ENCODE data around the gene MACF1.
A peak's percentile ranks its signal among the peaks of the same experiment; 100 is the strongest.

Gene MACF1

DNA sequence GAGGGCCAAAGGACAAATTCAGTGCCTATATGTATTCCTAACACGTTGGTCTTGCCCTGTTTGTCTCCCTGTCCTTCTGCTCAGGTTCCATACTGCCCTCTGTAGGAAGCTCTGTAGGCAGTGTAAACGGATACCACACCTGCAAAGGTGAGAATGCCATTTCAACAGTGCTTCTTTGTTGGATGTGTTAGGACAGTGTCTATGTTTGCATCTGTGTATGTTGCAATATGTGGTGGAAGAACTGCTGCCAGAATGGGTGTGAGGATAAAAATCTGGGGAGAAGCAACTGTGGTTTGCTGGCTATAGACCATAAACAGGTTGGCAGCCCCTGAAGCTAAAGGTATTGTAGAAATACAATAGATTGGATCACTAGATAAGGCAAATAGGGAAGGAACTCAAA lies 173.9 kb downstream of the MACF1 start:
- no peak overlapping the region for H3K4me3 ChIP-seq (ENCODE audit: low read length)
- H3K27me3 ChIP-seq (ENCODE audit: insufficient read depth, low read length): no peaks in the 10 kb centered on the region
- H3K9me3 ChIP-seq (ENCODE audit: insufficient read depth, low read depth, low read length): no peaks in the 10 kb centered on the region
- no peak overlapping the region for H3K27ac ChIP-seq (ENCODE audit: low read length)
- no peaks in the 10 kb centered on the region for H3K4me1 ChIP-seq (ENCODE audit: insufficient read depth, low read length)
- no peak overlapping the region for H3K9ac ChIP-seq (ENCODE audit: low read depth, low read length)
- H3K36me3 ChIP-seq (ENCODE audit: insufficient read depth, low read depth, low read length): peaks cover 66% of the 10 kb centered on the region

DNA sequence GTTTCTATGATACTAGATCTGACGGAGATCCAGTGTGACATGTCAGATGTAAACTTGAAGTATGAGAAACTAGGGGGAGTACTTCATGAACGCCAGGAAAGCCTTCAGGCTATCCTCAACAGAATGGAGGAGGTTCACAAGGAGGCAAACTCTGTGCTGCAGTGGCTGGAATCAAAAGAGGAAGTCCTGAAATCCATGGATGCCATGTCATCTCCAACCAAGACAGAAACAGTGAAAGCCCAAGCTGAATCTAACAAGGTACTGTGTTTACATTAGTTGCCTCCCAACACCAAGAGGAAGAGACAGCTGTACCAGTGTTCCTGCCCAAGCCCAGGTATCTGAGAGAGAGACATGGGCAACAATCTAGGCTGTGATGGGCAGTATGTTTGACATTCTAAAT lies 174.7 kb downstream of the MACF1 start:
- Histone ChIP-seq H3K9me3 (ENCODE audit: insufficient read depth, low read depth, low read length) (no peaks in the 10 kb centered on the region), H3K4me1 (ENCODE audit: insufficient read depth, low read length) (no peaks in the 10 kb centered on the region), H3K36me3 (ENCODE audit: insufficient read depth, low read depth, low read length) (peaks cover 64% of the 10 kb centered on the region), H3K27me3 (ENCODE audit: insufficient read depth, low read length) (no peaks in the 10 kb centered on the region), H3K4me3 (ENCODE audit: low read length) (no peak overlapping the region), H3K9ac (ENCODE audit: low read depth, low read length) (no peak overlapping the region), H3K27ac (ENCODE audit: low read length) (no peak overlapping the region)

GRCh38 chr1:39380036-39380435 lies 175.5 kb downstream of the MACF1 start:
- Histone ChIP-seq H3K27ac (ENCODE audit: low read length) (no peak overlapping the region), H3K4me1 (ENCODE audit: insufficient read depth, low read length) (no peaks in the 10 kb centered on the region), H3K36me3 (ENCODE audit: insufficient read depth, low read depth, low read length) (peaks cover 68% of the 10 kb centered on the region), H3K27me3 (ENCODE audit: insufficient read depth, low read length) (no peaks in the 10 kb centered on the region), H3K9me3 (ENCODE audit: insufficient read depth, low read depth, low read length) (no peaks in the 10 kb centered on the region), H3K4me3 (ENCODE audit: low read length) (no peak overlapping the region), H3K9ac (ENCODE audit: low read depth, low read length) (no peak overlapping the region)

GRCh38 chr1:39381839-39382238 lies 177.3 kb downstream of the MACF1 start:
- Histone ChIP-seq H3K9ac (ENCODE audit: low read depth, low read length) (no peak overlapping the region), H3K9me3 (ENCODE audit: insufficient read depth, low read depth, low read length) (no peaks in the 10 kb centered on the region), H3K27ac (ENCODE audit: low read length) (no peak overlapping the region), H3K27me3 (ENCODE audit: insufficient read depth, low read length) (no peaks in the 10 kb centered on the region), H3K4me3 (ENCODE audit: low read length) (no peak overlapping the region), H3K36me3 (ENCODE audit: insufficient read depth, low read depth, low read length) (peaks cover 76% of the 10 kb centered on the region), H3K4me1 (ENCODE audit: insufficient read depth, low read length) (no peaks in the 10 kb centered on the region)

DNA sequence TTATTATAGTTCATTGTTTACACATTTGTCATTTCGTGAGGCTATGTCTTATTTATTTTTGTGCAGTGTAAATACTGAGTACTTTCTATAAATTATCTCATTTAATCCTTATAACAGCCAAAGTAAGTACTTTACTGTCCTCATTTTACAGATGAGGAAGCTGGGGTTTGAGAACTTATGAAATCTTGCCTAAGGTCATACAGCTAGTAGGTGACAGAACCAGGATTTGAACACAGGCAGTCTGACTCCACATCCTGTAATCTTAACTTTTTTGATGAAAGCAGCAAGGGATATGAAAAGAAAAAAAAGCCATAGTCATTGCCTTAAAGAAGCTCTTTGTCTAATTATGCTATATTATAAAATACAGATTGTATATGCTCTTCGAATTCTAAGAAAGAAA lies 179.8 kb downstream of the MACF1 start:
- Histone ChIP-seq H3K9me3 (ENCODE audit: insufficient read depth, low read depth, low read length) (no peaks in the 10 kb centered on the region), H3K4me3 (ENCODE audit: low read length) (no peak overlapping the region), H3K4me1 (ENCODE audit: insufficient read depth, low read length) (no peaks in the 10 kb centered on the region), H3K9ac (ENCODE audit: low read depth, low read length) (no peak overlapping the region), H3K36me3 (ENCODE audit: insufficient read depth, low read depth, low read length) (peaks cover 93% of the 10 kb centered on the region), H3K27me3 (ENCODE audit: insufficient read depth, low read length) (no peaks in the 10 kb centered on the region), H3K27ac (ENCODE audit: low read length) (no peak overlapping the region)

GRCh38 chr1:39385067-39385988 lies 180.8 kb downstream of the MACF1 start:
- no peaks in the 10 kb centered on the region for H3K27me3 ChIP-seq (ENCODE audit: insufficient read depth, low read length)
- no peak overlapping the region for H3K4me3 ChIP-seq (ENCODE audit: low read length)
- H3K36me3 ChIP-seq (ENCODE audit: insufficient read depth, low read depth, low read length): peaks cover 93% of the 10 kb centered on the region
- no peak overlapping the region for H3K9ac ChIP-seq (ENCODE audit: low read depth, low read length)
- H3K27ac ChIP-seq (ENCODE audit: low read length): no peak overlapping the region
- H3K4me1 ChIP-seq (ENCODE audit: insufficient read depth, low read length): no peaks in the 10 kb centered on the region
- H3K9me3 ChIP-seq (ENCODE audit: insufficient read depth, low read depth, low read length): no peaks in the 10 kb centered on the region

DNA sequence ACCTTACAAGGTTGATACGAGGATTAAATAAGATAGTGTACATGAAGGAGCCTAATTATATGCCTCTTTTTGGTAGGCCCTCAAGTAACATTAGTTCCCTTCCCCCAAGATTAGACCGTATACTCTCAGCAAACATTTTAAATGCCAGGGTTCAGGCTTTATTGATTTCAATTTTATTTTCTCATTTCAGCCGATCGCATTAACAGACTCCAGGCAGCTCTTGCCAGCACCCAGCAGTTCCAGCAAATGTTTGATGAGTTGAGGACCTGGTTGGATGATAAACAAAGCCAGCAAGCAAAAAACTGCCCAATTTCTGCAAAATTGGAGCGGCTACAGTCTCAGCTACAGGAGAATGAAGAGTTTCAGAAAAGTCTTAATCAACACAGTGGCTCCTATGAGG lies 182.5 kb downstream of the MACF1 start:
- no peaks in the 10 kb centered on the region for H3K27me3 ChIP-seq (ENCODE audit: insufficient read depth, low read length)
- H3K4me3 ChIP-seq (ENCODE audit: low read length): no peak overlapping the region
- H3K9me3 ChIP-seq (ENCODE audit: insufficient read depth, low read depth, low read length): no peaks in the 10 kb centered on the region
- peaks cover 82% of the 10 kb centered on the region for H3K36me3 ChIP-seq (ENCODE audit: insufficient read depth, low read depth, low read length)
- no peak overlapping the region for H3K27ac ChIP-seq (ENCODE audit: low read length)
- no peak overlapping the region for H3K9ac ChIP-seq (ENCODE audit: low read depth, low read length)
- peaks cover 6% of the 10 kb centered on the region; the same call in 1 of the 2 replicates for H3K4me1 ChIP-seq (ENCODE audit: insufficient read depth, low read length)

GRCh38 chr1:39387452-39387851 lies 183.0 kb downstream of the MACF1 start:
- H3K4me3 ChIP-seq (ENCODE audit: low read length): no peak overlapping the region
- H3K4me1 ChIP-seq (ENCODE audit: insufficient read depth, low read length): peaks cover 10% of the 10 kb centered on the region
- H3K27me3 ChIP-seq (ENCODE audit: insufficient read depth, low read length): no peaks in the 10 kb centered on the region
- H3K9ac ChIP-seq (ENCODE audit: low read depth, low read length): no peak overlapping the region
- no peak overlapping the region for H3K27ac ChIP-seq (ENCODE audit: low read length)
- no peaks in the 10 kb centered on the region for H3K9me3 ChIP-seq (ENCODE audit: insufficient read depth, low read depth, low read length)
- H3K36me3 ChIP-seq (ENCODE audit: insufficient read depth, low read depth, low read length): peaks cover 77% of the 10 kb centered on the region

DNA sequence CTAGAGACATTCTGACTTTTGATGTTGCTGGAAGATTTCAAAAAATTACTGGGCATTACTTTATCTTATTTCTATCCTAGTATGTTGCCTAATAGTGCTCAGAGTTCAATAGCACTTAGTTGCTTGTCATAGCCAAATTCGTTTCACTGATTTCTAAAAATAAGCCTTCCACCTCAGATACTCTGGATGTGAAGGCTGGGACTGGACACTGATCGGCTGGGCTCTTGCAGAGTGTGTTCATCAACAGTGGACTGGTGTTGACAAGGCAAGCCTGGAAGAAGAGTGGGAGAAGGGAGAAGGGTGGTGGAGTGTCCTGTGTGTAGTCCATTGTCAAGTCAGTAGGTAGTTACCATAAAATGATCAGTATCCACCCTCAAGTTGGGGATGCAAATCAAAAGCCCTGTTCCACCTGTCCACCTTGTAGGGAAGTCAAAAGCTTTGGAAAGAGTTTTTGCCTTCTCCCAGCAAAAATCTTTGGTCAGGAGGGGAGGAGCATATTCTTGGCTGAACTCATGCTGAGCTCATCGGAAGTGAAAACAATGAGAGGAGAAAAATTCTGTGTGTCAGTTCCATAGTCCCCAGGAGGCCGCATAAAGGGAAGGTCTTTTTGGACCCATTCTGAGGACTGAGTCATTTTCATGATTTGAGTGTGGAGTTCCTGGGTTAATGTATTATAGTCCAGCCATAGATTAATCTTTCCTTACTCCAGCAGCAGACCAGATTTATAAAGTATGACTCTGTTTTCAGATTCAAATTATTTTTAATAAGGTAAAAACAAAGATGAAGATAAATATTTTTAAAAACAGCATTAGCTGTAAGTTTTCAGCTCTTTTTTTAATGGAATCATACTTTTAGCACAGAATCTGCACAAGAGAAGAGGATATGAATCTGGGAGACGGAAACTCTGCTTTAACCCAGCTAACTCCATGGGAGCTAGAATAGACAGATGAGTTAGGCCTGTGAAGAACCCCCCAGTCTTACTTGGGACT lies 187.5 kb downstream of the MACF1 start:
- Histone ChIP-seq H3K9ac (ENCODE audit: low read depth, low read length) (no peak overlapping the region; the same call in 1 of the 2 replicates), H3K27ac (ENCODE audit: low read length) (peak overlapping the region; percentile 3), H3K36me3 (ENCODE audit: insufficient read depth, low read depth, low read length) (peaks cover 36% of the 10 kb centered on the region), H3K27me3 (ENCODE audit: insufficient read depth, low read length) (no peaks in the 10 kb centered on the region), H3K4me3 (ENCODE audit: low read length) (peak overlapping the region; percentile 21; the same call in 1 of the 2 replicates), H3K9me3 (ENCODE audit: insufficient read depth, low read depth, low read length) (no peaks in the 10 kb centered on the region), H3K4me1 (ENCODE audit: insufficient read depth, low read length) (peaks cover 20% of the 10 kb centered on the region)

GRCh38 chr1:39392851-39393573 lies 188.5 kb downstream of the MACF1 start:
- Histone ChIP-seq H3K9ac (ENCODE audit: low read depth, low read length) (no peak overlapping the region), H3K9me3 (ENCODE audit: insufficient read depth, low read depth, low read length) (no peaks in the 10 kb centered on the region), H3K36me3 (ENCODE audit: insufficient read depth, low read depth, low read length) (peaks cover 26% of the 10 kb centered on the region), H3K4me1 (ENCODE audit: insufficient read depth, low read length) (peaks cover 26% of the 10 kb centered on the region), H3K4me3 (ENCODE audit: low read length) (no peak overlapping the region), H3K27ac (ENCODE audit: low read length) (no peak overlapping the region), H3K27me3 (ENCODE audit: insufficient read depth, low read length) (no peaks in the 10 kb centered on the region)

- peaks cover 19% of the 10 kb centered on the region for H3K36me3 ChIP-seq (ENCODE audit: insufficient read depth, low read depth, low read length)
- peaks cover 31% of the 10 kb centered on the region for H3K4me1 ChIP-seq (ENCODE audit: insufficient read depth, low read length)
- H3K9me3 ChIP-seq (ENCODE audit: insufficient read depth, low read depth, low read length): no peaks in the 10 kb centered on the region
- H3K27ac ChIP-seq (ENCODE audit: low read length): no peak overlapping the region
- H3K9ac ChIP-seq (ENCODE audit: low read depth, low read length): no peak overlapping the region
- no peaks in the 10 kb centered on the region for H3K27me3 ChIP-seq (ENCODE audit: insufficient read depth, low read length)
- H3K4me3 ChIP-seq (ENCODE audit: low read length): no peak overlapping the region
These were observed 189.2 kb downstream of the MACF1 start for GRCh38 chr1:39393645-39394044.
